ENCODE measurements around the gene TOGARAM1.

TOGARAM1 gene

DNA sequence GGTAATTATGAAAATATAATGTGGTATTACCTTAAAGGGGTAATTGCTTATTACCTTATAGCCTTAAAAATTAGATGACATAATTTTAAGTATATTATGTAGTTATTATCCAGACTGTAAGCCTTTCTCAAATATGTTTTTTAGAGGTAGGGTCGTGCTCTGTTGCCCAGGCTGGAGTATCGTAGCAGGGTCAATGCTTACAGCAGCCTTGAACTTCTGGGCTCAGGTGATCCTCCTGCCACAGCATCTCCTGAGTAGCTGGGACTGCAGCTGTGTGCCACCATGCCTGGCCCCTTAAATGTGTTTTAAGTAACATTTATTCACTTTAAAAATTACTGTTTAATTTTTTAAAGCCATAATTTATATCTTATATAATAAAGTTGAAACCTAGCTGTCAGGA is 132.3 kb downstream of the TOGARAM1 start:
- DNase-seq (ENCODE audit: low read depth in 2 of 2) = no peak

DNA sequence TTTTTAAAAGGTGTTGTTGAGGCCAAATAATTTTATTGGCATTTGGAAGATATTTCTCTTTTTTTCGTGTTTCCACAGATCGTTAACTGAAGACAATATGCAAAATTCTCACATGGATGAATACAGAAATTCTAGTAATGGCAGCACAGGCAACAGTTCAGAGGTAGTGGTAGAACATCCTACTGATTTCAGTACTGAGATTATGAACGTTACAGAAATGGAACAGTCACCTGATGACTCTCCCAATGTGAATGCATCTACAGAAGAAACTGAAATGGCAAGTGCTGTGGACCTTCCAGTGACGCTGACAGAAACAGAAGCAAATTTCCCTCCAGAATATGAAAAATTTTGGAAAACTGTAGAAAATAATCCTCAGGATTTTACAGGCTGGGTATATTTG is 133.2 kb downstream of the TOGARAM1 start:
- no peak for DNase-seq (ENCODE audit: low read depth in 2 of 2)

- no peak for DNase-seq (ENCODE audit: low read depth in 2 of 2)
These were observed 134.2 kb downstream of the TOGARAM1 start for GRCh38 chr14:45096218-45096617.

GRCh38 chr14:45103806-45104205 is 141.8 kb downstream of the TOGARAM1 start:
- DNase-seq (ENCODE audit: low read depth in 2 of 2) = no peak

DNA sequence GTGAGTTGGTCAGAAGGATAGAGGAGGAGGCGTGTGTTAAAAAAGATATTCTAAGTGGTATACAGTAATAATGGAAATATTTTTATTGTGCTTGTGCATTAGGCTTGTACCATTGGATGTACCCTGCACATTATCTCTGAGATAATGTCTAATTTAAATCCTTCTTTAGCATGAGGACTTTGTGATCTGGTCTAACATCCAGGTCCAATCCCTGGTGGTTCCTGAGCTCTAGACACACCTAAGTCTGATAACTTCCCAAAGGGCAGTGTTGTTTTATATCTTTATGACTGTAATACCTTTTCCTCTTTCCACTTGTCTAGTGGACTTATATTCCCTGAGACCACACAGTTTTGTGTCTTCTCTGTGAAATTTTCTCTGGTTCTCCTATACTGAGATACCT is 142.6 kb downstream of the TOGARAM1 start:
- no peak for DNase-seq (ENCODE audit: low read depth in 2 of 2)

GRCh38 chr14:45112896-45113781 is 151.1 kb downstream of the TOGARAM1 start:
- DNase-seq (ENCODE audit: low read depth in 2 of 2) = no peak

DNA sequence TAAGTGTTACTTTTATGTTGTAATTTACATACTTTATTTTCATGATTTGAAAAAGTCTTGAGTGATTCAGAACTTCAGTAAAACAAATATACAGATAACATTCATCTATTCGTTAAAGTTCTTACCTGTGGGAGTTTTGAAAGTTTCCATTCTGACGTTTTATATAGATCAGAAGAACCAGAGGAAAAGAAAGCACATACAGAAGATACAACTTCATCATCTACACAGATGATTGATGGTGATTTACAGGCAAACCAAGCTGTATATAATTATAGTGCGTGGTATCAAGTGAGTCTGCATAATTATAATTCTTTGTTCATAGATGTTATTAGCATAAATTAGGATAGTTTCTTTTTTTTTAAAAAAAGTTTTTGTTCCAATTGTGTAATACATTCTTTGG is 152.3 kb downstream of the TOGARAM1 start:
- DNase-seq (ENCODE audit: low read depth in 2 of 2) = no peak

- no peak for DNase-seq (ENCODE audit: low read depth in 2 of 2)
These were observed 156.6 kb downstream of the TOGARAM1 start for GRCh38 chr14:45118594-45118993.

- no peak for DNase-seq (ENCODE audit: low read depth in 2 of 2)
These were observed 158.1 kb downstream of the TOGARAM1 start for GRCh38 chr14:45120096-45120495.

DNA sequence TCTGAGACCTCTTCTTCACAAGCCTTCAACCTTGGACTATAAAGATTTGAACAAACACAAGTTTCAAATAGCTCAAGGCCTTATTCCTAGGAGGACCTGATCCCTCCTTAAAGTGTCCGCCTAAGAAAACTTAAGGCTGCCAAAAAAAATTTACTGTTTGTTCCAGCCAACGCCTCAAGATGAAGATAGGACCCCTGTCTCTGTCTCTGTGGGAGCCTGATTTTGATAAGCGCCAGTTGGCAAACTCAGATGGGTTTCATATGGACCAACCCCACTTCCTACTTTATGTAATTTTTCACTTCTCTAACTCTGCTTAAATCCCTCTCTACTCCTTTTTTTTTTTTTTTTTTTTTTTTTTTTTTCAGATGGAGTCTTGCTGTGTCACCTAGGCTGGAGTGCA is 161.3 kb downstream of the TOGARAM1 start:
- DNase-seq (ENCODE audit: low read depth in 2 of 2) = no peak

All from activated CD8-positive, alpha-beta memory T cell treated with anti-CD3 and anti-CD28 coated beads for 4 hours (primary cell).